Adipocyte (in vitro differentiated cells): ENCODE data around the gene SYDE2.

Experiments used
- DNase-seq: peaks from one replicate; pipeline ENCODE4 v3.0.0-alpha.2; 2015; ENCODE audit warnings: low read depth
- H3K27me3 ChIP-seq: replicated peaks from 2 replicates; pipeline ENCODE4 v1.7.0; 2013; ENCODE audit warnings: mild to moderate bottlenecking, low read length, moderate library complexity; ENCODE audit not compliant: control insufficient read depth, insufficient read depth
- H3K36me3 ChIP-seq: 2 replicates; pipeline ENCODE4 v1.7.0; 2013; ENCODE audit warnings: low read length, mild to moderate bottlenecking, moderate library complexity; ENCODE audit not compliant: control insufficient read depth, insufficient read depth, severe bottlenecking
- H3K4me1 ChIP-seq: 2 replicates; pipeline ENCODE4 v1.7.0; 2013; ENCODE audit warnings: mild to moderate bottlenecking, low read length, moderate library complexity; ENCODE audit not compliant: control insufficient read depth, insufficient read depth
- H3K4me3 ChIP-seq: 2 replicates; pipeline ENCODE4 v1.7.0; 2013; ENCODE audit warnings: mild to moderate bottlenecking, low read length, moderate library complexity
- H3K9ac ChIP-seq: 2 replicates; pipeline ENCODE4 v1.7.0; 2013; ENCODE audit warnings: mild to moderate bottlenecking, low read length, moderate library complexity
- H3K9me3 ChIP-seq: 2 replicates; pipeline ENCODE4 v1.7.0; 2013; ENCODE audit warnings: mild to moderate bottlenecking, low read length, moderate library complexity; ENCODE audit not compliant: control insufficient read depth

SYDE2 gene

DNA sequence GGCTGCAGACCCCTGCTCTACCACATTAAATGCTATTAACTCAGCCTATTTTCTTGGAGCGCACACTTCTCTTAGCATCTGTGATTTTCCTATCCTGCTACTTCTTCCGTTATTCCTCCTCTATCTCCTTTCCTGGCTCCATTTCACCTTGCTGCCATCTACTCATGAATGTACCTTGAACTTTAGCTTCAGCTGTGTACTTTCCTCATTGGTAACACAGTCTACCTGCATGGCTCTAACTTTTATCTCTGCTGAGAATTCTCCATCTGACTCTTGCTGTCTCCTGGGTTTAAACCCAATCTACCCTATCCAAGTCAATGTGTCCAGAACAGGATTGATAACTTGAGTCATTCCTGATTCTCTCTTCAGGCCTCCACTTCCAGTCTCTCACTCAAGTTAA is 84.9 kb downstream of the SYDE2 start:
- H3K36me3 ChIP-seq: peaks cover 4% of the 10 kb centered on the region
- no peaks in the 10 kb centered on the region for H3K4me1 ChIP-seq
- H3K9ac ChIP-seq: no peak overlapping the region
- no peak for DNase-seq
- no peaks in the 10 kb centered on the region for H3K27me3 ChIP-seq
- no peak overlapping the region for H3K4me3 ChIP-seq
- H3K9me3 ChIP-seq: no peaks in the 10 kb centered on the region

DNA sequence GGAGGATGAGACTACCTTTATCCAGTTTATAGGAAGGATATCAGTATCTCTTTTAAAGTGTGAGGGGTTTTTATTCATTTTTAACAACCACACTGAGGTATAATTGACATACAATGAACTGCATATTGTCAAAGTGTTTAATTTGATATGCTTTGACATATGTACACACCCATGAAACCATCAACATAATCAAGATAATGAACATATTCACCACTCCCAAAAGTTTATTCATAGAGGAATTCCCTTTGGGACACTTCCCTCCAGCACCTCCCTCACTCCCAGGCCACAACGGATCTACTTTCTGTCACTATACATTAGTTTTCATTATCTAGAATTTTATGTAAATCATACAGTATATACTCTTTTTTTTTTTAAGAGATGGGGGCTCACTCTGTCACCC is 89.1 kb downstream of the SYDE2 start:
- no peak for DNase-seq
- Histone ChIP-seq H3K4me1 (no peaks in the 10 kb centered on the region), H3K9me3 (no peaks in the 10 kb centered on the region), H3K27me3 (no peaks in the 10 kb centered on the region), H3K4me3 (no peak overlapping the region), H3K36me3 (peaks cover 4% of the 10 kb centered on the region), H3K9ac (no peak overlapping the region)

DNA sequence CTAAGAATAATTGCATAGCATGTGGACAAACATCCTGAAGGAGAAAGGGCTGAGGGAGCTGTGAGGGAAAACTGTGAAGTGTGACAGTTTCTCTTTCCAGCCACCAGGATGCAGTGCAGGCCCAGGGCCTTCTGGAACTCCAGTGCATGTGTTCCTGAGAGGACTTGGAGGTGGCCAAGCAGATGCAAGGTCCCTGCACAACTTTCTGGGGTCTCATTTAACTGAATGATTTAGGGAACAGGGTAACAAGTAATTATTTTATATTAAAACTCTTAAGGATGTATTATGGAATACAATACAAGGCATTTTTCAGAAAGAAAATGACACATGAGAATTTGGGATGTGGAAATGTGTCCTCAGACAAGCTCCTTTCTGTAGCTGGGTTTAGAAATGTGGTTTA is 91.3 kb downstream of the SYDE2 start:
- Histone ChIP-seq H3K4me1 (no peaks in the 10 kb centered on the region), H3K36me3 (peaks cover 3% of the 10 kb centered on the region), H3K4me3 (no peak overlapping the region), H3K27me3 (no peaks in the 10 kb centered on the region), H3K9me3 (no peaks in the 10 kb centered on the region), H3K9ac (no peak overlapping the region)
- DNase-seq: peak; percentile 88
